Heart right ventricle (tissue), 16 donors: Measurements from ENCODE around the gene ATP6AP1. TPM values are rescaled to one million over a fixed set of nuclear protein-coding genes. Genes with fewer than 3 reads are reported as not detected.

ENCODE experiments used
- ATAC-seq, 8 donors: fragments of 200-7000 bp; cut with Tn5 transposase; one replicate each; pipeline ENCODE4 v1.9.1; 2020; ENCODE audit warnings: mild to moderate bottlenecking in 8 of 8, moderate library complexity in 8 of 8, moderate number of reproducible peaks in 1 of 8
- DNase-seq, 2 donors: peaks; one replicate each; pipeline ENCODE4 v3.0.0-alpha.2; 2020
- H3K27ac ChIP-seq, 10 donors: fragments of 200-600 bp; sonication (generic) in 2 of 10; one replicate each; pipeline versions ENCODE4 v1.5.0 to v1.8.0; 2020 to 2022; ENCODE audit warnings: mild to moderate bottlenecking in 3 of 10
- H3K27me3 ChIP-seq, 7 donors: fragments of 200-600 bp; one replicate each; pipeline ENCODE4 v1.8.0; 2021 to 2022; ENCODE audit warnings: mild to moderate bottlenecking in 2 of 7
- H3K36me3 ChIP-seq, 9 donors: fragments of 200-600 bp; sonication (generic) in 1 of 9; one replicate each; pipeline versions ENCODE4 v1.5.0 to v1.8.0; 2020 to 2022; ENCODE audit warnings: mild to moderate bottlenecking in 2 of 9
- H3K4me1 ChIP-seq, 9 donors: fragments of 200-600 bp; sonication (generic) in 1 of 9; one replicate each; pipeline versions ENCODE4 v1.5.0 to v1.8.0; 2020 to 2022; ENCODE audit warnings: mild to moderate bottlenecking in 4 of 9
- H3K4me3 ChIP-seq, 10 donors: fragments of 200-600 bp; sonication (generic) in 2 of 10; one replicate each; pipeline versions ENCODE4 v1.5.0 to v1.8.0; 2020 to 2022; ENCODE audit warnings: mild to moderate bottlenecking in 7 of 10, moderate library complexity in 2 of 10
- H3K9me3 ChIP-seq, 11 donors: fragments of 200-600 bp in 10 of 11; sonication (generic) in 2 of 11; one replicate each; pipeline versions ENCODE4 v1.5.0 to v1.8.0; 2013 to 2022; ENCODE audit warnings: mild to moderate bottlenecking in 2 of 11, control low read depth in 1 of 11, moderate library complexity in 1 of 11
- CTCF ChIP-seq, 9 donors: fragments of 200-600 bp; sonication (generic) in 2 of 9; IDR thresholded peaks; one replicate each; pipeline versions ENCODE4 v1.5.0 to v1.8.0; 2021 to 2022; ENCODE audit warnings: antibody characterized with exemption in 9 of 9, mild to moderate bottlenecking in 5 of 9, moderate library complexity in 1 of 9
- WGBS, 2 donors: extraction: QIAGEN DNeasy Blood & Tissue Kit; methylation state at CpG; one replicate each; pipeline ENCODE4 v1.1.7; 2013; ENCODE audit warnings: inconsistent platforms in 1 of 2; 5-methylcytosine and 5-hydroxymethylcytosine counted together
- intact Hi-C, 10 donors: fragments of 100-400 bp; cut with DNase I; formaldehyde crosslinking; loops; one replicate each; pipeline versions ENCODE4 v1.11.1 to v1.14.2; 2022
- polyA plus RNA-seq, 2 donors: library from polyadenylated mRNA; stranded (reverse); fragments of 200-250 nt; gene quantifications; one replicate each; pipeline ENCODE4 v1.2.3, GENCODE V29; 2013
- total RNA-seq, 10 donors: library from RNA; stranded (reverse); fragmentation: NEBNext Ultra II Directional in 3 of 10; extraction: Animal tissue kit (Norgen Biotek cat#: 25700) in 3 of 10; gene quantifications; one replicate each; pipeline versions ENCODE4 v1.2.1 to v1.2.4, GENCODE V29; 2021 to 2023
- donor health status: Arrhythmogenic right ventricular cardiomyopathy.
- donor health status: ischemic (EF 13 %, LVEDD 7.1; RV severe dilation, severe dysfunction).
- donor health status: healthy with polysubstance abuse.
- donor health status: DM: no; HTN: yes; CAD: no.
- donor health status: DM: no; HTN: no; CAD: no.
- donor health status: ischemic (EF 25% LVEDD 6.9; RV normal size, moderate dysfunction).
- donor health status: ischemic (EF 25% LVEDD 5.7; RV mildly dilated, moderate dysfunction).
- donor health status: healthy.
- donor health status: DM: yes; HTN: yes; CAD: no.
- donor health status: Ischemic cardiomyopathy.
- donor health status: ischemic (EF 35%, LVEDD 5.7; RV mildly dilated, moderate dysfunction).
- donor health status: nonischemic (EF 11% LVEDD 7.7; RV severe dilation, severe dysfunction).
- donor health status: DM: yes; HTN: yes; CAD: no.
- donor health status: PGD.
- donor health status: ischemic (EF 29% LVEDD 5.4; RV normal size, mild dysfunction).
- donor health status: nonischemic (EF 23%, LVEDD 6.1; RV moderate dilation, normal function).

Gene ATP6AP1
- total and polyA plus RNA-seq, 12 donors, result 26.0 to 113 (median 90.6) TPM

GRCh38 chrX:154436983-154437752, 8.7 kb downstream of the ATP6AP1 start, which contains the start of gene GDI1:
Gene GDI1 (plus strand): TSS chrX:154437154. CDS start chrX:154437255, 101 bp downstream.
- intact Hi-C loops, result loop anchor here in 1 of 10 donors (5.0 kb wide), 1 partner anchor 40 kb away; the partner anchor contains the start of gene LAGE3
- H3K27ac ChIP-seq, result peak within 1 kb of the TSS; percentile 77 to 94 (median 90)

GRCh38 chrX:154437971-154438893, 9.8 kb downstream of the ATP6AP1 start:
- ATAC-seq (no peak), DNase-seq (no peak)
- intact Hi-C loops, result loop anchor here in 1 of 10 donors (5.0 kb wide), 1 partner anchor 39 kb away; the partner anchor contains the start of gene LAGE3
- Histone ChIP-seq H3K4me1 (peaks cover 0 to 24% (median 13%) of the 10 kb centered on the region in 9 donors), H3K27me3 (no peaks in the 10 kb centered on the region), H3K36me3 (peaks cover 0 to 60% (median 5%) of the 10 kb centered on the region in 9 donors), H3K9me3 (no peaks in the 10 kb centered on the region), H3K4me3 (peak overlapping the region; percentile 50 to 89 (median 80)), H3K27ac (peak overlapping the region in 6 of 10 donors; percentile 81 to 93 (median 90))
- 31 to 36% methylated on average over 26 to 28 of the region's 28 CpGs for WGBS, 2 donors
- no peak for TF ChIP-seq CTCF (IDR thresholded peaks at IDR 0.05)

More at GRCh38 chrX:154436983-154437752, 8.7 kb downstream of the ATP6AP1 start, which contains the start of gene GDI1:
- H3K4me1 ChIP-seq, result peaks cover 0 to 23% (median 13%) of the 10 kb centered on the region in 9 donors
- ATAC-seq (peak; percentile 43 to 80 (median 58)), DNase-seq (peak; percentile 44 to 65)
- H3K27me3 ChIP-seq, result no peaks in the 10 kb centered on the region
- no peaks in the 10 kb centered on the region for H3K9me3 ChIP-seq
- WGBS, 2 donors, result 0% methylated on average over 35 to 64 of the region's 93 CpGs
- no peak for TF ChIP-seq CTCF (IDR thresholded peaks at IDR 0.05)
- peak within 1 kb of the TSS; percentile 50 to 89 (median 80) for H3K4me3 ChIP-seq
- H3K36me3 ChIP-seq, result peaks cover 0 to 66% (median under 1%) of the 10 kb centered on the region in 9 donors

DNA sequence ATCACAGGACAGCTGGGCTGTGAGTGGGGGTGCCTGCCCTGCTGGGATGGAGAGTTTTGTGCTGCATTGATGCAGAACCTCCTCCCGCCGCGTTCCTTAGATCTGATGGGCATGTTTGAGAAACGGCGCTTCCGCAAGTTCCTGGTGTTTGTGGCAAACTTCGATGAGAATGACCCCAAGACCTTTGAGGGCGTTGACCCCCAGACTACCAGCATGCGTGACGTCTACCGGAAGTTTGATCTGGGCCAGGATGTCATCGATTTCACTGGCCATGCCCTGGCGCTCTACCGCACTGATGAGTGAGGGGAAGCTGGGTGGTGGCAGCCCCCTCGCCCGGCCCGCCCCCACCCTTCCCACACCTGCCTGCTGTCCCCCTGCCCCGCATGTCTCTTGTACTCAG, 11.4 kb downstream of the ATP6AP1 start:
- DNase-seq (no peak), ATAC-seq (no peak)
- peaks cover 0 to 33% (median 18%) of the 10 kb centered on the region in 9 donors for H3K4me1 ChIP-seq
- H3K36me3 ChIP-seq, result peaks cover 0 to 46% (median 5%) of the 10 kb centered on the region in 9 donors
- no peak overlapping the region for H3K4me3 ChIP-seq
- no peaks in the 10 kb centered on the region for H3K27me3 ChIP-seq
- whole genome bisulfite sequencing, 2 donors, result 91 to 94% methylated on average over 17 to 18 of the region's 18 CpGs
- H3K27ac ChIP-seq, result no peak overlapping the region
- intact Hi-C loops, result loop anchor here in 1 of 10 donors (5.0 kb wide), 1 partner anchor 37 kb away; the partner anchor contains the start of gene LAGE3
- H3K9me3 ChIP-seq, result no peaks in the 10 kb centered on the region
- TF ChIP-seq CTCF (IDR thresholded peaks at IDR 0.05), result no peak
